GM13977 (cell line): ENCODE results near the gene CTBP2.

Experiments
- DNase-seq: peaks from one replicate; pipeline ENCODE4 v3.0.0; 2012; ENCODE audit warnings: low spot score
- CTCF ChIP-seq: IDR thresholded peaks from 2 replicates; pipeline ENCODE4 v1.5.1; 2012; ENCODE audit warnings: mild to moderate bottlenecking, control low read depth; ENCODE audit not compliant: insufficient read depth; ENCODE audit errors: extremely low read depth, missing control alignments
- in situ Hi-C: fragments of 300-500 bp; cut with MboI; formaldehyde crosslinking; loops from one replicate; pipeline ENCODE4 v1.12.0; 2022; ENCODE audit warnings: low sequenced_read_pairs, low pct_unique_long_range_greater_than_20kb, mixed read lengths, inconsistent platforms; ENCODE audit not compliant: unreplicated experiment

Gene CTBP2

GRCh38 chr10:125159932-125160855 is at the start of gene CTBP2:
Gene CTBP2, minus strand, starts transcription at chr10:125160563.
- no peak for TF ChIP-seq CTCF
- in situ Hi-C loops, result no loop called here
- DNase-seq, result peak; percentile 51

GRCh38 chr10:125209591-125210355 is 49.4 kb upstream of the CTBP2 start:
- in situ Hi-C loops, result no loop called here
- DNase-seq, result no peak
- TF ChIP-seq CTCF, result no peak

DNA sequence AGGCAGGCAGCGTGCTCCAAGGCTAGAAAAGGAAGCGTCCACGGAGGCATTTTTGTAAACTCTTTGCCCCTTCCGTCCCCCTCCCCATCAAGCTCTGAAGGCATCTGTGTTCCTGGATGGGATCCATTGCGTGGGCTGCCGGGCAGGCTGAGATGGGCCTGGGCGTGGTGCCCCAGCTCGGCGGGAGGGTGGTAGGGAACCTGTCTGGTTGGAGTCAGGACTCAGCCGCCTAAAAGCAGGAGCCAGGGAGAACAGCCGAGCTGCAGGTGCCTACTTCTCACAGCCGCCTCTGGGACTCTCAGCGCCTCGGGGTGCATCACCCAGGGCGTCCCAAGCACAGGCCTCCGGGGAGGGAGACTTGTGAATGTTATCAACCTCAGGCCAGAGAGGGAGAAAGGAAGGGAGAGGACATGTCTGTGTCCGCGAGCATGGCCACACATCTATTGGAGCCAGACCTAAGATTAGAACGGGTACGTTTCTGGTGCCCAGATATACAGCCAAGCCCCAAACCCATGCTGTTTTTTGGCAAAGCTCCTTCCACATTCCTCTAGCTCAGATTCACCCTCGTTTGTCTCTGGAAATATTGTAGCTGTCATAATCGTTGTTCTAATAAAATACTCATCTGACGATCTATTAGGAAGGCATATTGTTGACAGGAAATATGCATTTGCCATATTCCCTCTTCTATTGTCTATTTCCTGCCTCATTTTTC is 48.6 kb upstream of the CTBP2 start:
- in situ Hi-C loops, result no loop called here
- TF ChIP-seq CTCF, result no peak
- DNase-seq, result no peak

DNA sequence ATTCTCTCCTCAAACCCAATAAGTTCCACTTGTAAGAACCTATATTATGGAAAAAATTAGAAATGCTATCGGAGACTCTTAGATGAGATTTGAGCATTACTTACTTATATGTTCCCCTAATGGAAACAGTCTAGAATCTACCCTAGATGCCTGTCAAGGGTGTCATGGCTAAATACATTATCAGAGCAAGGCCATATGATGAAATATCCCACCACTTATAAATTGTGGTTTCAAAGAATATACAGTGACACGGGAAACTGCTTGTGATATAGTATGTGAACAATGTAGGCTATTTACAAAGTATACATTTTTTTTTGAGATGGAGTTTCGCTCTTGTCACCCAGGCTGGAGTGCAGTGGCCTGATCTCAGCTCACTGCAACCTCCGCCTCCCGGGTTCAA is 46.3 kb upstream of the CTBP2 start:
- no peak for TF ChIP-seq CTCF
- DNase-seq, result no peak
- in situ Hi-C loops, result no loop called here

DNA sequence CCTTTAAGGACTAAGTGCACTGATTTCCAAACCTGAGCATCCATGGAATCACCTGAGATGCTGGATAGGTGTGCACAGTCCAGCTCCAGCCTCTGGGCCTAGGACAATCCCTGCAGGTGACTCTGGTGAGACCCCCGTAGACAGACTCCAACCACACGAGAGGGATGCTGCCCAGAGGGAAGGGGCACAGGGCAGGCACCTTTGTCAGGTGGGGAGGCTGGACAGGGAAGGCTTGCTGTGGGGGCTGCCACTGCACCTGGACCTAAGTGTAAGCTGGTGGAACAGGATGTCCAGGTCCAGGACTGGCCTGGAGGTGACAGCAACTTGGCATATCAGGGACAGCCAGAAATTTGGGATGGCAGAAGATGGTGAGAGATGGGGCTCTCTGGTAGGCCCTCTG is 45.1 kb upstream of the CTBP2 start:
- TF ChIP-seq CTCF, result no peak
- no peak for DNase-seq
- in situ Hi-C loops, result no loop called here

DNA sequence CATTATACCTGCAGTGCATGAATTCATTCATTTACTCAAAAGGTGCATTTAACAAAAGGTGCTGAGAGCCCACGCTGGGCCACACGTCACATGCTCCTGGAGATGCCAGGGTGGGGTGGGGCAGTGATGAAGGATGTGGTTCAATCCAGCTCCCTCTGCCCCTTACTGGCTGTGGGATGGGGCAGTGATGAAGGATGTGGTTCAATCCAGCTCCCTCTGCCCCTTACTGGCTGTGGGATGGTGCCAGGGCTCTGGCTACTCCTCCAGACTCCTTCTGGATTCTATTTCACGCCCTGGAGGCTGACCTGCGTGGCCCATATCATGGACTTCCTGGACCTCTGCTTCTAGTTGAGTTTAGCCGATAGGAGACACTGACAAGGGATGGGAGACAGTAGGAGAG is 44.0 kb upstream of the CTBP2 start:
- DNase-seq, result no peak
- TF ChIP-seq CTCF, result no peak
- in situ Hi-C loops, result no loop called here
